ENCODE data around the gene ACAP3. TPM values are rescaled to one million over a fixed set of nuclear protein-coding genes. Genes with fewer than 3 reads are reported as not detected.

The ACAP3 gene
- total and polyA plus RNA-seq, 10 of the 15 experiments (the other 5 are each of a cell fraction or from before 2014, with no cell fraction given), result 0.05 to 34.2 (median 7.1) TPM

DNA sequence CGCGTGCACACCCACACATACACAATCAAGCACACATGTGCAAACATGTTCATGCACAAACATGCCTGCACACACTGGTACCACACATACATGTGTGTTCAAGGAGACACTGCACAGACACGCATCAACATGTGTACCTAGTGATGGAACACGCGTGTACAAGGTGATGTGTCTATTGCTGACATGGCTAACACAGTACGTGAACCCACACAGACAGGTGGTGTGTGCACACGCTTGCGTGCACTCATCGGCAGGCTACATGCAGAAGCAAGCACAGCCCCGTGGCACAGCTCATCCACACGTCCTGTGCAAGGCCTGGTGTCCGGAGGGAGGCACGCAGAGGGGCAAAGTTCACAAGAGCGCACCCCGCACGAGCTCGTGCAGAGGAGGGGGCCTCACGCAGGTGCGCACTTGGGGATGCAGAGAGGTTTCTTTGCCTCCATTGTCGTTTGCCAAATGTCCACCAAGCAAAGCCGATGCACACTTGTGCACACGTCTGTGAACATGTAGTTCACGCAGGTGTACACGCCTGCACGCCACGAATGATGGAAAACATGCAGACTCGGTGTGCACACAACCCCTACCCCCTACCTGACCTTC is 969 bp downstream of the ACAP3 start:
- Histone ChIP-seq H3K4me1 (ENCODE audit: control insufficient read depth, insufficient read depth, low read length) (peaks cover 27% of the 10 kb centered on the region), H4K20me1 (ENCODE audit: control insufficient read depth, insufficient read depth) (no peaks in the 10 kb centered on the region), H3K4me2 (ENCODE audit: control insufficient read depth, insufficient read depth) (peak overlapping the region; percentile 99), H3K27ac (ENCODE audit: control insufficient read depth, insufficient read depth) (no peak overlapping the region), H3K9me3 (replicated peaks; ENCODE audit: control insufficient read depth, insufficient read depth, low read length) (no peaks in the 10 kb centered on the region), H3K36me3 (ENCODE audit: control insufficient read depth in 2 of 2, insufficient read depth in 2 of 2, low read length in 1 of 2) (peaks cover 0 to 5% of the 10 kb centered on the region in 2 experiments; a peak in 3 of 4 replicates), H3K79me2 (ENCODE audit: control insufficient read depth, insufficient read depth, low read length) (peaks cover 26% of the 10 kb centered on the region), H3K9ac (ENCODE audit: control insufficient read depth, insufficient read depth, low read length) (peak overlapping the region; percentile 75; the same call in 1 of the 2 replicates), H3K27me3 (replicated peaks in 1 of 2; ENCODE audit: control insufficient read depth in 2 of 2, insufficient read depth in 2 of 2, low read length in 1 of 2) (no peaks in the 10 kb centered on the region), H2AFZ (ENCODE audit: control insufficient read depth, low read depth, low read length) (no peak overlapping the region), H3K4me3 (peak overlapping the region; percentile 84)
- RAD21 ChIA-PET (ENCODE audit: unreplicated experiment), result no interaction called here
- no peak for TF ChIP-seq STAT1 (conservative IDR thresholded peaks at IDR 0.05)
- TF ChIP-seq, protein P1, sequence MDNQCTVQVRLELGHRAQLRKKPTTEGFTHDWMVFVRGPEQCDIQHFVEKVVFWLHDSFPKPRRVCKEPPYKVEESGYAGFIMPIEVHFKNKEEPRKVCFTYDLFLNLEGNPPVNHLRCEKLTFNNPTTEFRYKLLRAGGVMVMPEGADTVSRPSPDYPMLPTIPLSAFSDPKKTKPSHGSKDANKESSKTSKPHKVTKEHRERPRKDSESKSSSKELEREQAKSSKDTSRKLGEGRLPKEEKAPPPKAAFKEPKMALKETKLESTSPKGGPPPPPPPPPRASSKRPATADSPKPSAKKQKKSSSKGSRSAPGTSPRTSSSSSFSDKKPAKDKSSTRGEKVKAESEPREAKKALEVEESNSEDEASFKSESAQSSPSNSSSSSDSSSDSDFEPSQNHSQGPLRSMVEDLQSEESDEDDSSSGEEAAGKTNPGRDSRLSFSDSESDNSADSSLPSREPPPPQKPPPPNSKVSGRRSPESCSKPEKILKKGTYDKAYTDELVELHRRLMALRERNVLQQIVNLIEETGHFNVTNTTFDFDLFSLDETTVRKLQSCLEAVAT (IDR thresholded peaks at IDR 0.05), result 0 out of 2 replicates have a peak, but pooled peaks have one; percentile 33
- BruUV-seq (replicated peaks), result no TSS peak
- no peak for FAIRE-seq
- POLR2A ChIA-PET, result interaction anchor here (0.6 kb wide), 1 partner anchor 75 kb away, joined by 3 read pairs; no protein-coding TSS in a partner anchor
- no peak for DNase-seq (ENCODE audit: low read depth, low spot score)
- 51% methylated on average over 27 of the region's 27 CpGs for WGBS (ENCODE audit: insufficient coverage, insufficient replicate concordance, low lambda C conversion rate, missing lambda C conversion rate)
- CTCF ChIA-PET, result interaction anchor here (1.0 kb wide), 1 partner anchor 199 kb away, joined by 3 read pairs; no protein-coding TSS in a partner anchor
- in situ Hi-C loops (cut with MboI), result no loop called here
- no peak for ATAC-seq
- intact Hi-C loops (cut with micrococcal nuclease; ENCODE audit: unreplicated experiment), result loop anchor here (5.0 kb wide), 1 partner anchor 189 kb away; the partner anchor contains the start of gene C1orf159
- SMC1A ChIA-PET (ENCODE audit: uncharacterized antibody, unreplicated experiment), result no interaction called here

DNA sequence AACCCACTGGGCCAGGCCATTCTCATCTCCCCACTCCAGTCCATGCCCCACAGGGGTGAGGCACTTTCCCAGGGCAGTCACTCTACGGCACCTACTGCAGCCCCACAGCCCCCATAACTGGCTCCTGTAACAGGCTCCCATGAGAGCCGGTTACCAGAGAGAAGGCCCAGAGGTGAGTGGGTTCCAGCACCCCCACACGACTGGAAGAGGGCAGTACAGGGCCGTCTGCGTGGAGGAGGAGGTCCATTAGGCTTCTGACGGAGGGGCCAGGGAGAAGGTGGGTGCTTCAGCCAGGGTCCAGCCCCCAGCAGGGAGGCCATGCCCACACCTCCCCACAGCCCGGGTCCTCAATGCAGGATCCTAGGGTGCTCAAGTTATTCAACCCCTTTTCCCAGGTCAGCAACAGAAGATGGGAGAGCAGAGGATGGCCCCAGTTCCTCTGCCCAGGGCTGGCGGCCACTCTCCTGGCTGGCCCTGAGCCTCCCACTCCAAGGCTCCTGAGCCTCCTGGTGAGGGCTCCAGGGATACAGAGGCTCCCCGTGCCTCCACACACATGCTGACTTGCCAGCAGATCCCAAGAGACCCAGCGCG is 1.6 kb downstream of the ACAP3 start:
- SMC1A ChIA-PET (ENCODE audit: uncharacterized antibody, unreplicated experiment), result interaction anchor here (1.2 kb wide), 1 partner anchor 14 kb away, joined by 3 read pairs; no protein-coding TSS in a partner anchor
- TF ChIP-seq TCF7 (IDR thresholded peaks at IDR 0.05; ENCODE audit: borderline replicate concordance) (no peak), JUND (IDR thresholded peaks at IDR 0.05; ENCODE audit: low read depth, low read length) (no peak), BCL11A (IDR thresholded peaks at IDR 0.05; ENCODE audit: low read depth, low read length) (no peak), KDM1A (IDR thresholded peaks at IDR 0.05; ENCODE audit: borderline replicate concordance) (no peak), EGR1 (IDR thresholded peaks at IDR 0.05; ENCODE audit: borderline replicate concordance in 1 of 2, low read depth in 2 of 2, low read length in 2 of 2) (no peak)
- TF ChIP-seq, protein P2, sequence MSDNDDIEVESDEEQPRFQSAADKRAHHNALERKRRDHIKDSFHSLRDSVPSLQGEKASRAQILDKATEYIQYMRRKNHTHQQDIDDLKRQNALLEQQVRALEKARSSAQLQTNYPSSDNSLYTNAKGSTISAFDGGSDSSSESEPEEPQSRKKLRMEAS (IDR thresholded peaks at IDR 0.05; ENCODE audit: low read depth, low read length), result no peak
- TF ChIP-seq, protein P3, sequence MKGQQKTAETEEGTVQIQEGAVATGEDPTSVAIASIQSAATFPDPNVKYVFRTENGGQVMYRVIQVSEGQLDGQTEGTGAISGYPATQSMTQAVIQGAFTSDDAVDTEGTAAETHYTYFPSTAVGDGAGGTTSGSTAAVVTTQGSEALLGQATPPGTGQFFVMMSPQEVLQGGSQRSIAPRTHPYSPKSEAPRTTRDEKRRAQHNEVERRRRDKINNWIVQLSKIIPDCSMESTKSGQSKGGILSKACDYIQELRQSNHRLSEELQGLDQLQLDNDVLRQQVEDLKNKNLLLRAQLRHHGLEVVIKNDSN (IDR thresholded peaks at IDR 0.05; ENCODE audit: borderline replicate concordance, extremely low read length, insufficient read depth, low read depth, low read length), result no peak

More for the DNA sequence above, 1.6 kb downstream of the ACAP3 start:
- intact Hi-C loops (cut with micrococcal nuclease; ENCODE audit: unreplicated experiment), result loop anchor here (5.0 kb wide), 1 partner anchor 189 kb away; the partner anchor contains the start of gene C1orf159
- WGBS (ENCODE audit: insufficient coverage, insufficient replicate concordance, low lambda C conversion rate, missing lambda C conversion rate), result 28% methylated on average over 10 of the region's 11 CpGs
- no peak for FAIRE-seq
- H3K4me3 ChIP-seq, result peak overlapping the region; percentile 84
- H4K20me1 ChIP-seq (ENCODE audit: control insufficient read depth, insufficient read depth), result no peaks in the 10 kb centered on the region
- CTCF ChIA-PET, result interaction anchor here (1.0 to 1.1 kb wide), 2 partner anchors 199 kb away, joined by 3 read pairs; no protein-coding TSS in a partner anchor
- peaks cover 26% of the 10 kb centered on the region for H3K79me2 ChIP-seq (ENCODE audit: control insufficient read depth, insufficient read depth, low read length)
- H2AFZ ChIP-seq (ENCODE audit: control insufficient read depth, low read depth, low read length), result peak overlapping the region; percentile 83
- H3K27me3 ChIP-seq (replicated peaks in 1 of 2; ENCODE audit: control insufficient read depth in 2 of 2, insufficient read depth in 2 of 2, low read length in 1 of 2), result no peaks in the 10 kb centered on the region
- in situ Hi-C loops (cut with MboI), result no loop called here
- peaks cover 27% of the 10 kb centered on the region for H3K4me1 ChIP-seq (ENCODE audit: control insufficient read depth, insufficient read depth, low read length)
- POLR2A ChIA-PET, result interaction anchor here (0.9 kb wide), 1 partner anchor 322 kb away, joined by 3 read pairs; no protein-coding TSS in a partner anchor
- RAD21 ChIA-PET (ENCODE audit: unreplicated experiment), result interaction anchor here (0.9 kb wide), 1 partner anchor 199 kb away, joined by 3 read pairs; no protein-coding TSS in a partner anchor
- H3K9ac ChIP-seq (ENCODE audit: control insufficient read depth, insufficient read depth, low read length), result peak overlapping the region; percentile 73
- H3K36me3 ChIP-seq (ENCODE audit: control insufficient read depth in 2 of 2, insufficient read depth in 2 of 2, low read length in 1 of 2), result peaks cover 0 to under 1% of the 10 kb centered on the region in 2 experiments; a peak in 1 of 4 replicates
- BruUV-seq (replicated peaks), result no TSS peak
- peak; percentile 40 for ATAC-seq
- DNase-seq (ENCODE audit: low read depth, low spot score), result no peak
- peak overlapping the region; percentile 99 for H3K4me2 ChIP-seq (ENCODE audit: control insufficient read depth, insufficient read depth)
- H3K9me3 ChIP-seq (replicated peaks; ENCODE audit: control insufficient read depth, insufficient read depth, low read length), result no peaks in the 10 kb centered on the region
- H3K27ac ChIP-seq (ENCODE audit: control insufficient read depth, insufficient read depth), result peak overlapping the region; percentile 82
